HG03064 (cell line): ENCODE data around the gene BIRC3.
"Not testable (repeated sequence)": the region's sequence is repeated elsewhere in the genome, so short reads cannot be mapped to it uniquely, and the experiment has no call there.

Source experiments
- ATAC-seq: cut with Tn5 transposase; IDR thresholded peaks from one replicate; pipeline ENCODE4 v1.9.1; 2021; ENCODE audit warnings: low read depth; ENCODE audit not compliant: unreplicated experiment

Gene BIRC3

DNA sequence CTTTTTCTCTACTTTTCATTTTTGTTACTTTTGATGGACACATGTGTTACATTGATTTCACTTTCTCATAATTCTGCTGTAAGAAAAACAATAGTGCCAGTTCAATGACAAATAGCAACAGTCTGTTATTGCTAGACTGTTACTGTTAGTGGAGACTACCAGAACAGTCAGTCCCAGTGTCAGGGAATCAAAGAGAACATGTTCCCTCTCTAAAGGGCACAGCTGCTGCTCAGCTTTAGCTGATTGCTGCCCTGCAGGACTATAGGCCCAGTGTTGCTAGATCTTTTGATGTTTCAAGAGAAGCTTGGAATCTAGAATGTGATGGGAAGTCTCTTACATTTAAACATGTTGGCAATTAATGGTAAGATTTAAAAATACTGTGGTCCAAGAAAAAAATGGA, 3.4 kb downstream of the BIRC3 start:
- ATAC-seq, result no peak

DNA sequence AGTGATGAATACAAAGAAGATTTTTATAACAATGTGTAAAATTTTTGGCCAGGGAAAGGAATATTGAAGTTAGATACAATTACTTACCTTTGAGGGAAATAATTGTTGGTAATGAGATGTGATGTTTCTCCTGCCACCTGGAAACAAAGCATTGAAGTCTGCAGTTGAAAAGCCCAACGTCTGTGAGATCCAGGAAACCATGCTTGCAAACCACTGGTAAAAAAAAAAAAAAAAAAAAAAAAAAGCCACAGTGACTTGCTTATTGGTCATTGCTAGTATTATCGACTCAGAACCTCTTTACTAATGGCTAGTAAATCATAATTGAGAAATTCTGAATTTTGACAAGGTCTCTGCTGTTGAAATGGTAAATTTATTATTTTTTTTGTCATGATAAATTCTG, 5.3 kb downstream of the BIRC3 start:
- no peak for ATAC-seq

DNA sequence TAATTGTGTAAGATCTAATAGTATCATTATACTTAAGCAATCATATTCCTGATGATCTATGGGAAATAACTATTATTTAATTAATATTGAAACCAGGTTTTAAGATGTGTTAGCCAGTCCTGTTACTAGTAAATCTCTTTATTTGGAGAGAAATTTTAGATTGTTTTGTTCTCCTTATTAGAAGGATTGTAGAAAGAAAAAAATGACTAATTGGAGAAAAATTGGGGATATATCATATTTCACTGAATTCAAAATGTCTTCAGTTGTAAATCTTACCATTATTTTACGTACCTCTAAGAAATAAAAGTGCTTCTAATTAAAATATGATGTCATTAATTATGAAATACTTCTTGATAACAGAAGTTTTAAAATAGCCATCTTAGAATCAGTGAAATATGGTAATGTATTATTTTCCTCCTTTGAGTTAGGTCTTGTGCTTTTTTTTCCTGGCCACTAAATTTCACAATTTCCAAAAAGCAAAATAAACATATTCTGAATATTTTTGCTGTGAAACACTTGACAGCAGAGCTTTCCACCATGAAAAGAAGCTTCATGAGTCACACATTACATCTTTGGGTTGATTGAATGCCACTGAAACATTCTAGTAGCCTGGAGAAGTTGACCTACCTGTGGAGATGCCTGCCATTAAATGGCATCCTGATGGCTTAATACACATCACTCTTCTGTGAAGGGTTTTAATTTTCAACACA, 6.4 kb downstream of the BIRC3 start:
- no peak for ATAC-seq

GRCh38 chr11:102325088-102325487, 7.8 kb downstream of the BIRC3 start:
- ATAC-seq, result no peak

GRCh38 chr11:102328748-102329147, 11.5 kb downstream of the BIRC3 start:
- no peak for ATAC-seq

GRCh38 chr11:102330231-102330630, 12.9 kb downstream of the BIRC3 start:
- ATAC-seq, result no peak

- no peak for ATAC-seq
These were observed 14.1 kb downstream of the BIRC3 start for GRCh38 chr11:102331341-102331740.

- ATAC-seq, result no peak
These were observed 15.3 kb downstream of the BIRC3 start for GRCh38 chr11:102332611-102332994.

DNA sequence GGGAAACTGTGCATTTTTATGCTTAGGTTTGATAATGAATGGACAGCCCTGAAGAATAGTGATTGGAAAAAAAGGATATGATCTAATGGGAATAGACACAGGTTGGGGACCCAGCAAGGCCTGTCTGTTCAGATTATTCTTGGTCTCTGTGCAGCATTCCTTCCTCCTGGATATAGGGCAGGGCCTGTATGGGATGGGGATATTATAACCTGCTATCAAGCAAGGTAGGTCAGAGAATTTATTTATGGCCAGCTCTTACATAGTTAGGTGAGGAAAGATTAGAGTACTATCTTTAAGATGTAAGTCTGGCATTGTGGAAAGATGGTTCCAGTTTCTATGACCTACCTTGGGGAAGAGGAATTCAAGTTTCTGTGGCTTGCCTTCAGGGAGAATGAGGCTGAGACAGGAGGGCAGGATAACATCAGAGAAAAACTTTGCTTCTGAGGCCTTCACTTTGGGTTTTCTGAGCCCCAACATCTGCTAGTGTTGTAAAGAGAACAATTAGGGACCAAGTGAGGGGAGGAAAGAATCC, 21.3 kb downstream of the BIRC3 start:
- ATAC-seq, result no peak

DNA sequence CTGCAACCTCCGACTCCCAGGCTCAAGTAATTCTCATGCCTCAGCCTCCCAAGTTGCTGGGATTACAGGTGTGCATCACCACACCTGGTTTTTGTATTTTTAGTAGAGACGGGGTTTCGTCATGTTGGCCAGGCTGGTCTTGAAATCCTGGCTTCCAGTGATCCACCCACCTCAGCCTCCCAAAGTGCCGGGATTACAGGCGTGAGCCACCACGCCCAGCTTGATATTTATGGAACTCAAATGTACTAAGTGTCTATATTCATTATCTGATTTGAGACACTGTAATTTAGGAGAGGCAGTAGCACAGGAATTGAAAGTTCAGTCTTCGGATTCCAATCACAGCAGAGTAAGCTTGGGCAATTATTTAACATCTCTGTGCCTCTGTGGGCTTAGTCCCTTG, 24.0 kb downstream of the BIRC3 start:
- ATAC-seq, result not testable (repeated sequence)

DNA sequence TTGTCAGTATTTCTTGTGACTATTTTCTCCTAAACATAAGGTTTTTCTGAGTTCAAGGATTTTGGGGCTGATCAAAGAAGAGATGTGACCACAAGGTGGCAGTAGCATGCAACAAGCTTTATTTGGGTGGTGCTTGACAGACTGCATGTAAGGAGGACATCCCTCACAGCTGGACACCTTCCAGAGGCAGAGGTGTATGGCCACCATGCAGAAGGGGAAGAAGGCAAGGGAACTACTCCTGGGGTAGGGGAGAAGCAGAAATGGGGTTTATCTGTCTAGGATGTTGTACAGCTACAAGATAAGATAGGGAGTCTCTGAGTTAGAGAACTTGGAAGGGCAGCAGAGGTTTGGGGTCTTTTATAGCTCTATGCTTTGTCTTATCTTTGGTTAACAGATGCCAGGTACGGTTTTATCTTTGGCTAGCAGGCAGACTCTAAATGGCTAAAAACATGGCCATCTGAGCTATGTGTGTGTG, 24.6 kb downstream of the BIRC3 start:
- ATAC-seq, result peak; percentile 37

DNA sequence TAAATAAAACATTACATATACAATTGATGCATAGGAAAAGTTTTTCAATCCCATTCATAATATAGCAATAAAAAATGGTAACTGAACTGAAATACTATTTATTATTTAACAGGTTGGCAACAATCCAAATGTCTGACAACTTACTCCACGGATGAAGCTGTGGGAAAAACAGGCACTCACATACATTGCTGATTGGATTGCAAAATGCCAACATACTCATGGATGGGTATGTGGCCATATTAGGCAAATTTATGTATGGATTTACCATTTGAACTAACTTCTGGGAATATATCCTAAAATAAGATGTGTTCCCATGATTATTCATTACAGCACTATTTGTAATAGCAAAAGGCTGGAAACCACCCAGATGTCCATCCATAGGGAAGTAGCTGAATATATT, 26.5 kb downstream of the BIRC3 start:
- ATAC-seq, result no peak

GRCh38 chr11:102345904-102346303, 28.6 kb downstream of the BIRC3 start:
- ATAC-seq, result no peak

DNA sequence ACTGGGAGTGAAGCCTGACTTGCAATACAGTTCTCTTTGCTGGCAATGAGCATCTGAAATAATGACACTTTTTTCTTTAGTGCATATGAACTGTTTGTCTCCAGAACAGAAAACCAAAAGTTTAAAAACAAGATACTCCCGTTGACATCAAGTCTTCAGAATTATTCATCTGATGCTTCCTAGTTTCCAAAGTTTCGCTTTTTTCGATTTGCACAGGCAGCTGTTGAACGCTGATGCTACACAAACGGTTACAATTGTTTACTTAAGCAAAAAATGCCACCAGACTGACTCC, 29.1 kb downstream of the BIRC3 start:
- no peak for ATAC-seq

GRCh38 chr11:102346748-102347461, 29.6 kb downstream of the BIRC3 start, which contains the start of gene BIRC2:
BIRC2 (plus strand) TSS chr11:102347214; CDS start chr11:102349855, 2,641 bp downstream.
- ATAC-seq, result peak; percentile 82

GRCh38 chr11:102347462-102348370, 30.4 kb downstream of the BIRC3 start:
- peak; percentile 15 for ATAC-seq

DNA sequence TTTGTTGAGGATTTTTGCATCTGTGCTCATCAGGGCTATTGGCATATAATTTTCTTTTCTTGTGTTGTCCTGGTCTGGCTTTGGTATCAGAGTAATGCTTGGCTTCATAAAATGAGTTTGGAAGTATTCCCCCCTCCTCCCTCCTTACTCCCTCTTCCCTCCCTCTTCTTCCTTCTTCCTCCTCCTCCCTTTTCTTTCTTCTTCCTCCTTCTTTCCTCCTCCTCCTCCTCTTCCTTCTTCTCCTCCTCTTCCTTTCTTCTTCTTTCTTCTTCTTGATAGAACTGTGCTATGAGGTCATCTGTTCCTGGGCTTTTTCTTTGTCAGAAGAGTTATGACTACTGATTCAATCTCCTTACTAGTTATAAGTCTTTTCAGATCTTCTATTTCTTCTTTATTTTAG, 39.8 kb downstream of the BIRC3 start:
- no peak for ATAC-seq

DNA sequence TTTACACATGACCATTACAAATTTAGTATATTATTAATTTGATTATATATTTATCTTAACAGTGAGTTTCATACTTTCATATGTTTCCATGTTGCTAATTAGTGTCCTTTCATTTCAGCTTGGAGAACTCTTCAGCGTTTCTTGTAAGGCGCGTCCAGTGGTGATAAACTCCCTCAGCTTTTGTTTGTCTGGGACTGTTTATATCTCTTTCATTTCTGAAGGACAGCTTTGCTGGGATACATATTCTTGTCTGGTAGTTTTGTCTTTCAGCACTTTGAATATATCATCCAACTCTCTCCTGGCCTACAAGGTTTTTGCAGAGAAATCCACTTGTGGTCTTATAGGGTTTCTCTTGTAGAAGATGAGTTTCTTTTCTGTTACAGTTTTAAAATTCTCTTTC, 42.1 kb downstream of the BIRC3 start:
- ATAC-seq, result no peak

GRCh38 chr11:102360681-102361080, 43.4 kb downstream of the BIRC3 start:
- ATAC-seq, result no peak

GRCh38 chr11:102361086-102362031, 44.1 kb downstream of the BIRC3 start:
- ATAC-seq, result peak; percentile 65
